Central memory CD8-positive, alpha-beta T cell (primary cell): ENCODE results near the gene PANK1.

Experiments used
- ATAC-seq: fragments of 150-1000 bp; cut with Tn5 transposase; replicated peaks from 2 replicates; pipeline ENCODE4 v1.10.0; 2022; ENCODE audit warnings: mild to moderate bottlenecking, moderate FRiP score, moderate number of reproducible peaks; ENCODE audit not compliant: poor library complexity, severe bottlenecking; ENCODE audit errors: extremely low read depth
- DNase-seq, 2 donors: peaks; one replicate each; pipeline ENCODE4 v3.0.0; 2021; ENCODE audit warnings: low spot score in 2 of 2
- H3K27ac Mint-ChIP-seq: one replicate; pipeline ENCODE4 v1.8.0; 2022; ENCODE audit warnings: low read depth, mild to moderate bottlenecking, moderate library complexity, mixed read lengths
- H3K27me3 Mint-ChIP-seq: one replicate; pipeline ENCODE4 v1.8.0; 2022; ENCODE audit warnings: mixed read lengths
- H3K36me3 Mint-ChIP-seq: one replicate; pipeline ENCODE4 v1.8.0; 2022; ENCODE audit warnings: mild to moderate bottlenecking, moderate library complexity, mixed read lengths; ENCODE audit not compliant: insufficient read depth
- H3K4me1 Mint-ChIP-seq: one replicate; pipeline ENCODE4 v1.8.0; 2022; ENCODE audit warnings: mixed read lengths
- H3K4me3 Mint-ChIP-seq: one replicate; pipeline ENCODE4 v1.8.0; 2022; ENCODE audit warnings: mild to moderate bottlenecking, moderate library complexity, mixed read lengths
- H3K9me3 Mint-ChIP-seq: one replicate; pipeline ENCODE4 v1.8.0; 2022; ENCODE audit warnings: mixed read lengths

PANK1 gene

DNA sequence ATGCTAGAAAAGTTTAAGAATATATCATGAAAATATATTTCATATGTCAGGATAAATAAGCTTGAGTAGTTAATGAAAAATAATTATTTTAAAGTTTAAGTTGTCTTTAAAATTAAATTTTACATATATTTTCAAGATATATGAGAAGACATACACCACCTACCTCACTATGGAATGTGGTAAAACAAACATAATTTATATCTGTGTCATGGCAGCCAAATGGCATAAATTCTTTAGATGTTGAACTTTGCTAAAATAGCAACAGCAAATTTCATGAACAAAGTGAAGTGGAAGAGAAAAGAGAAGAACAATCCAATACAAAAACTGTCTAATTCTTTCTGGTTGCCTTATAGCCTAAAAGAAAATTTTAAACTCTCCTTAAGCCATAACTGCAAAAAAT lies 70.0 kb downstream of the PANK1 start:
- Mint-ChIP-seq H3K27ac (no peak overlapping the region), H3K36me3 (no peaks in the 10 kb centered on the region), H3K4me3 (no peak overlapping the region), H3K27me3 (no peaks in the 10 kb centered on the region), H3K9me3 (no peaks in the 10 kb centered on the region), H3K4me1 (no peaks in the 10 kb centered on the region)
- DNase-seq, result no peak
- no peak for ATAC-seq

DNA sequence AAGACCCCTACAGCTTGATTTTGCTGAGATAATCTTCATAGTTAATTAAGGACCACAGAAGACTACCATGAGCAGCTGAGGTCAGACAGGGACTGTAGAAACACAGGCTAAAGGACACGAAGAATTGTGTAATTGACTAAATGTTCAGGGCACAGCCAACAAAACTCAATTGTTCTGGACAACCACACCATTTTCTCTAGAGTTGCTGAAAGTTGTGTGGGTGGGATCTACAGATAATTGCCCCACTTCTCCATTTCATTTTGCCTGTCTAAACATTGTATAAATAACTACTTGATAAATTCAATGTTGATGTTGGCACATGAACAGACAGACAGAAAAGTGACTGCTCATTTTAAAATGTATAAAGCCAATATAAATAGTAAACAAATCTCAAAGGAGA lies 70.7 kb downstream of the PANK1 start:
- Mint-ChIP-seq H3K27me3 (no peaks in the 10 kb centered on the region), H3K27ac (no peak overlapping the region), H3K36me3 (no peaks in the 10 kb centered on the region), H3K4me1 (no peaks in the 10 kb centered on the region), H3K9me3 (no peaks in the 10 kb centered on the region), H3K4me3 (no peak overlapping the region)
- ATAC-seq (no peak), DNase-seq (no peak)

DNA sequence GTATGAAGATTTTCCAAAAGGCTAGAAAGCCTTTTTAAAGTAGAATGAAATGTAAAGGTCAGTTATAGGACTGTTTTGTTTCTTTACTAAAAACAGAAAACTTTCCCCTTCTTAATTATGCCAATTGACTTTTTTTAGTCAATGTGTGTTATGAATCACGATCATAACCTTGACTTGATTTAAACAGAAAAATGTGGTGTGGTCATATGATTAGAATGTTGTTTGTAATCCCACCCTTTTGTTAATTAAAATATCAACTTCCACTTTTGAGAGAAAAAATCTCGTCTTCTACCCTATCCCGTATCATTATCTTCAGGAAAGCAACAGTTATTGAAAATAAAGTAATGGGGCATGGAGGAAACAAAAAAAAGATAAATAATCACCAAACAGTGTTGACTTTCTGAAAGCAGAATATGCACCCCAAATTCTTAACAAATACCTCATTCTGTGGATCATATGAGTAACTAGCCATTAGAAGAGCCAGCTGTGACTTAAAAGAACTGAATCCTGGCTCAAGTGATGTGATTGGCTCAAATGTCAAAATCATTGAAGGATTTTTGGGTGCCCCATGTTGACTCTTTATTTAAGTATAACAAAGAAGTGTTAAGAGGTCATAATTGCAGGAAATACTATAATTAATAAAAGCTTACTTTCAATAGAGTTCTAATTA lies 77.3 kb downstream of the PANK1 start:
- H3K4me1 Mint-ChIP-seq, result no peaks in the 10 kb centered on the region
- DNase-seq (no peak), ATAC-seq (no peak)
- no peaks in the 10 kb centered on the region for H3K36me3 Mint-ChIP-seq
- no peak overlapping the region for H3K4me3 Mint-ChIP-seq
- H3K27ac Mint-ChIP-seq, result no peak overlapping the region
- no peaks in the 10 kb centered on the region for H3K9me3 Mint-ChIP-seq
- H3K27me3 Mint-ChIP-seq, result peaks cover 23% of the 10 kb centered on the region

DNA sequence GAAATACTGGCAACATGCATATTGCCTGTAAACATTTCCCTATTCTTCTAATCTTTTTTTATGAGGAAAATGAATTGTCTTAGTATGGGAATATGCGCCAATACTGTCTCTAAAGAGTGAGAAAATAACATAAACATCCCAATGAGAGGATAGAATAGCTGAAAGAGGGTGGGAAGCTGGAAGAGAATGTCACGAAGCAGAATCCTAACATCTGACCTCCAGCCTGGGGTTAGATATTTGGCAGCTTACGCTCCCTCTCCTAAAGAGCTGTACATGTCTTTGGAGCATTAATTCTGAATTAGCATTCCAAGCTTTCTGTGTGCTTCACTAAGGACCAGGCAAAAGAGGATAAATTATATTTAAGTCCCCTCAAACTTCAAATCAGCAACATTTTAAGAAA lies 78.0 kb downstream of the PANK1 start:
- Mint-ChIP-seq H3K4me1 (no peaks in the 10 kb centered on the region), H3K27ac (no peak overlapping the region), H3K36me3 (no peaks in the 10 kb centered on the region), H3K27me3 (peaks cover 29% of the 10 kb centered on the region), H3K9me3 (no peaks in the 10 kb centered on the region), H3K4me3 (no peak overlapping the region)
- no peak for DNase-seq
- ATAC-seq, result no peak

- DNase-seq (no peak), ATAC-seq (no peak)
- Mint-ChIP-seq H3K27ac (no peak overlapping the region), H3K4me3 (no peak overlapping the region), H3K4me1 (no peaks in the 10 kb centered on the region), H3K36me3 (no peaks in the 10 kb centered on the region), H3K27me3 (peaks cover 36% of the 10 kb centered on the region), H3K9me3 (no peaks in the 10 kb centered on the region)
Measured at GRCh38 chr10:89566095-89566950, 78.7 kb downstream of the PANK1 start.

GRCh38 chr10:89565180-89565579 lies 79.9 kb downstream of the PANK1 start:
- Mint-ChIP-seq H3K27ac (no peak overlapping the region), H3K4me1 (no peaks in the 10 kb centered on the region), H3K36me3 (no peaks in the 10 kb centered on the region), H3K4me3 (no peak overlapping the region), H3K9me3 (no peaks in the 10 kb centered on the region), H3K27me3 (peaks cover 44% of the 10 kb centered on the region)
- DNase-seq, result no peak
- ATAC-seq, result no peak

DNA sequence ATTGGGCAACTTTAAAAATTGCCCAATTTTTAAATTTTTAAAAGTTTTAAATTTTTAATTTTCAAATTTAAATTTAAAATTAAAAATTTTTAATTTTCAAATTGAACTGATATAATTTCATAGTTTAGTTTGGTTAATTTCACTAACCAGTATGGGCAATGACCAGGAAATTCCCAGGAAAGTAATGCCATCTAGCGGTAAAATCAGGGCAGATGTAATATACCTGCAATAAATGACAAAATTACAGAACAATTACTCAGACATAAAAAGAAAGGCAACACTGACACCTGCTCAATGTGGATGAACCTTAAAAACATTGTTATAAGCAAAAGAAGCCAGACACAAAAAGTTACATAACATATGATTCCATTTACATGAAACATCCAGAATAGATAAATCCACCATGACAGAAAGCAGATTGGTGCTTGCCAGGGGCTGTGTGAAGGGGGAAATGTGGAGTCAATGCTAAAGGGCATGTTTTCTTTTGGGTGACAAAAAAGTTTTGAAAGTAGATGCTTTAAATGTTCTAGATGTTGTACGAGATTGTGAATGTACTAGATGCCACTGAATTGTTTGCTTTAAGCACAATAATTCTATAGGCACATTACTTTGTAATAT lies 81.1 kb downstream of the PANK1 start:
- ATAC-seq (peak; percentile 68), DNase-seq (no peak)
- no peaks in the 10 kb centered on the region for H3K36me3 Mint-ChIP-seq
- H3K27ac Mint-ChIP-seq, result no peak overlapping the region
- no peaks in the 10 kb centered on the region for H3K9me3 Mint-ChIP-seq
- H3K4me3 Mint-ChIP-seq, result no peak overlapping the region
- H3K4me1 Mint-ChIP-seq, result no peaks in the 10 kb centered on the region
- H3K27me3 Mint-ChIP-seq, result peaks cover 52% of the 10 kb centered on the region

- ATAC-seq, result no peak
- no peaks in the 10 kb centered on the region for H3K9me3 Mint-ChIP-seq
Measured at GRCh38 chr10:89563311-89563710, 81.7 kb downstream of the PANK1 start.

GRCh38 chr10:89556600-89556999 lies 88.4 kb downstream of the PANK1 start:
- H3K4me3 Mint-ChIP-seq, result no peak overlapping the region
- H3K36me3 Mint-ChIP-seq, result peaks cover 2% of the 10 kb centered on the region
- no peaks in the 10 kb centered on the region for H3K9me3 Mint-ChIP-seq
- ATAC-seq, result no peak
- H3K27me3 Mint-ChIP-seq, result peaks cover 38% of the 10 kb centered on the region
- no peaks in the 10 kb centered on the region for H3K4me1 Mint-ChIP-seq
- H3K27ac Mint-ChIP-seq, result no peak overlapping the region
- no peak for DNase-seq

More at GRCh38 chr10:89563311-89563710, 81.7 kb downstream of the PANK1 start:
- H3K27ac Mint-ChIP-seq, result no peak overlapping the region
- peaks cover 59% of the 10 kb centered on the region for H3K27me3 Mint-ChIP-seq
- no peaks in the 10 kb centered on the region for H3K4me1 Mint-ChIP-seq
- H3K36me3 Mint-ChIP-seq, result no peaks in the 10 kb centered on the region
- no peak overlapping the region for H3K4me3 Mint-ChIP-seq
- no peak for DNase-seq

GRCh38 chr10:89555688-89556445 lies 89.2 kb downstream of the PANK1 start:
- no peak overlapping the region for H3K4me3 Mint-ChIP-seq
- peaks cover 2% of the 10 kb centered on the region for H3K36me3 Mint-ChIP-seq
- H3K9me3 Mint-ChIP-seq, result no peaks in the 10 kb centered on the region
- H3K27me3 Mint-ChIP-seq, result peaks cover 35% of the 10 kb centered on the region
- no peak for ATAC-seq
- H3K27ac Mint-ChIP-seq, result no peak overlapping the region
- H3K4me1 Mint-ChIP-seq, result no peaks in the 10 kb centered on the region
- no peak for DNase-seq

- Mint-ChIP-seq H3K27ac (no peak overlapping the region), H3K4me1 (no peaks in the 10 kb centered on the region), H3K27me3 (peaks cover 36% of the 10 kb centered on the region), H3K9me3 (no peaks in the 10 kb centered on the region), H3K4me3 (no peak overlapping the region), H3K36me3 (peaks cover 2% of the 10 kb centered on the region)
- no peak for ATAC-seq
- DNase-seq, result no peak
Measured at GRCh38 chr10:89554433-89554832, 90.6 kb downstream of the PANK1 start.

DNA sequence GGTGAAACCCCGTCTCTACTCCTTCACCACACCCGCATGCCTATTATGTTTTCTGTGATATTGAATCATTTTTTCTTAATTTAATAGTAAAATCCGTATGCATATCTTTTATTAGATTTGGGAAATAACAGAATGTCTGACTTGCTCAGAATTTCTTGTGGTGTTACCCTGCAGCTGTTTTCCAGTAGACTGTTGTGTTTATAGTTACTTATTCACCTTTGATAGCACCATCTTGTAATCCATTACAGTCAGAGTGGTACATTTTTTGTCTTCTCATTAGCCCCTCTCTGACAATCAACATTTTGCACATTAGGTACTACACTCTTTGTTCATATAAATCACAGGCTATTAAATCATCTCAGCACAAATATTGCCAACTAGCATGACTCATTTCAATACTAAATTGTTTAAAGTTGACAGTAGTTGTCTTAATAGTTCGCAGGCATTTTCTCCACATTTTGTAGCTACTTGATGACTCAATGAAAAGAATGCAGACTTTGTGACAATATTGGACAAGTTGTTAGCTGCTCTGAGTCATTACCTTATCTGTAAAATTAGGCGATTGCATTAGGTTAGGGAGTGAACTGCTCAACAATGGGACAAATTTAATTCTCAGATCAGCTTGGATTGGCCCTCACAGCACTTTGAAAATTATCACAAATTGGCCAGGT lies 91.8 kb downstream of the PANK1 start:
- no peak for ATAC-seq
- no peaks in the 10 kb centered on the region for H3K9me3 Mint-ChIP-seq
- DNase-seq, result no peak
- H3K27me3 Mint-ChIP-seq, result peaks cover 24% of the 10 kb centered on the region
- H3K4me1 Mint-ChIP-seq, result no peaks in the 10 kb centered on the region
- H3K4me3 Mint-ChIP-seq, result no peak overlapping the region
- H3K36me3 Mint-ChIP-seq, result peaks cover 2% of the 10 kb centered on the region
- H3K27ac Mint-ChIP-seq, result no peak overlapping the region
